ENCODE measurements around the gene DPF3. TPM values are rescaled to one million over a fixed set of nuclear protein-coding genes. Genes with fewer than 3 reads are reported as not detected.

The DPF3 gene
- total and polyA plus RNA-seq, 2 donors (not counting 1 experiment from before 2014, with no cell fraction given) = 7.6 to 13.7 TPM

GRCh38 chr14:72776701-72777261 lies 117.1 kb downstream of the DPF3 start:
- Histone ChIP-seq H3K9ac (ENCODE audit: insufficient read depth, low read length) (no peak overlapping the region), H2AFZ (ENCODE audit: low read length) (no peak overlapping the region), H3K4me2 (ENCODE audit: extremely low read depth, insufficient read depth, low read length) (no peak overlapping the region), H3K79me2 (ENCODE audit: control insufficient read depth, insufficient read depth, low read length) (peaks cover 5% of the 10 kb centered on the region), H3K27ac (ENCODE audit: insufficient read depth, low read length) (no peak overlapping the region), H3K4me1 (ENCODE audit: control insufficient read depth, extremely low read depth, insufficient read depth, low read length) (peaks cover 8% of the 10 kb centered on the region), H3K4me3 (replicated peaks in 1 of 4; ENCODE audit: control extremely low read depth in 1 of 4, insufficient read depth in 1 of 4, low read depth in 3 of 4, low read length in 4 of 4) (no peak overlapping the region), H3K9me3 (ENCODE audit: control insufficient read depth, insufficient read depth, low read depth, low read length) (no peaks in the 10 kb centered on the region), H4K20me1 (ENCODE audit: control insufficient read depth, extremely low read depth, insufficient read depth, low read length) (no peaks in the 10 kb centered on the region), H3K27me3 (ENCODE audit: control insufficient read depth, insufficient read depth, low read length) (no peaks in the 10 kb centered on the region), H3K36me3 (ENCODE audit: control insufficient read depth, insufficient read depth, low read length) (no peaks in the 10 kb centered on the region)
- no peak for DNase-seq (ENCODE audit: low read depth in 2 of 2)
- TF ChIP-seq EZH2 (IDR thresholded peaks at IDR 0.05; ENCODE audit: low read length, missing control alignments) = no peak
- no peak for TF ChIP-seq CTCF (conservative IDR thresholded peaks at IDR 0.05 in 1 of 2, IDR thresholded peaks at IDR 0.05 in 1 of 2; ENCODE audit: low read depth in 1 of 2, low read length in 2 of 2)

- Histone ChIP-seq H3K4me1 (ENCODE audit: control insufficient read depth, extremely low read depth, insufficient read depth, low read length) (peaks cover 3% of the 10 kb centered on the region), H3K9me3 (ENCODE audit: control insufficient read depth, insufficient read depth, low read depth, low read length) (no peaks in the 10 kb centered on the region), H4K20me1 (ENCODE audit: control insufficient read depth, extremely low read depth, insufficient read depth, low read length) (no peaks in the 10 kb centered on the region), H3K27me3 (ENCODE audit: control insufficient read depth, insufficient read depth, low read length) (no peaks in the 10 kb centered on the region), H3K36me3 (ENCODE audit: control insufficient read depth, insufficient read depth, low read length) (no peaks in the 10 kb centered on the region), H3K27ac (ENCODE audit: insufficient read depth, low read length) (no peak overlapping the region), H3K4me3 (replicated peaks in 1 of 4; ENCODE audit: control extremely low read depth in 1 of 4, insufficient read depth in 1 of 4, low read depth in 3 of 4, low read length in 4 of 4) (no peak overlapping the region), H3K79me2 (ENCODE audit: control insufficient read depth, insufficient read depth, low read length) (peaks cover 5% of the 10 kb centered on the region), H2AFZ (ENCODE audit: low read length) (no peak overlapping the region), H3K9ac (ENCODE audit: insufficient read depth, low read length) (no peak overlapping the region), H3K4me2 (ENCODE audit: extremely low read depth, insufficient read depth, low read length) (no peak overlapping the region)
- TF ChIP-seq CTCF (conservative IDR thresholded peaks at IDR 0.05 in 1 of 2, IDR thresholded peaks at IDR 0.05 in 1 of 2; ENCODE audit: low read depth in 1 of 2, low read length in 2 of 2) (no peak), EZH2 (IDR thresholded peaks at IDR 0.05; ENCODE audit: low read length, missing control alignments) (no peak)
- DNase-seq (ENCODE audit: low read depth in 2 of 2) = no peak
These were observed 117.9 kb downstream of the DPF3 start for GRCh38 chr14:72775923-72776554.

GRCh38 chr14:72774894-72775620 lies 118.8 kb downstream of the DPF3 start:
- Histone ChIP-seq H3K9me3 (ENCODE audit: control insufficient read depth, insufficient read depth, low read depth, low read length) (no peaks in the 10 kb centered on the region), H3K36me3 (ENCODE audit: control insufficient read depth, insufficient read depth, low read length) (no peaks in the 10 kb centered on the region), H3K4me3 (replicated peaks in 1 of 4; ENCODE audit: control extremely low read depth in 1 of 4, insufficient read depth in 1 of 4, low read depth in 3 of 4, low read length in 4 of 4) (no peak overlapping the region), H3K27ac (ENCODE audit: insufficient read depth, low read length) (no peak overlapping the region), H4K20me1 (ENCODE audit: control insufficient read depth, extremely low read depth, insufficient read depth, low read length) (no peaks in the 10 kb centered on the region), H3K4me2 (ENCODE audit: extremely low read depth, insufficient read depth, low read length) (no peak overlapping the region), H3K79me2 (ENCODE audit: control insufficient read depth, insufficient read depth, low read length) (peaks cover 5% of the 10 kb centered on the region), H3K27me3 (ENCODE audit: control insufficient read depth, insufficient read depth, low read length) (no peaks in the 10 kb centered on the region), H2AFZ (ENCODE audit: low read length) (no peak overlapping the region), H3K9ac (ENCODE audit: insufficient read depth, low read length) (no peak overlapping the region), H3K4me1 (ENCODE audit: control insufficient read depth, extremely low read depth, insufficient read depth, low read length) (no peaks in the 10 kb centered on the region)
- DNase-seq (ENCODE audit: low read depth in 2 of 2) = no peak
- TF ChIP-seq EZH2 (IDR thresholded peaks at IDR 0.05; ENCODE audit: low read length, missing control alignments) (no peak), CTCF (conservative IDR thresholded peaks at IDR 0.05 in 1 of 2, IDR thresholded peaks at IDR 0.05 in 1 of 2; ENCODE audit: low read depth in 1 of 2, low read length in 2 of 2) (no peak)

All from fibroblast of lung (primary cell).